Endothelial cell (in vitro differentiated cells): Measurements from ENCODE around the gene USP35. TPM values are rescaled to one million over a fixed set of nuclear protein-coding genes. Genes with fewer than 3 reads are reported as not detected.

Experiments
- DNase-seq: peaks from one replicate; pipeline ENCODE4 v3.0.0; 2021; ENCODE audit warnings: low spot score
- H3K27ac Mint-ChIP-seq: one replicate; pipeline ENCODE4 v1.8.0; 2021; ENCODE audit warnings: mixed read lengths, inconsistent platforms; ENCODE audit not compliant: unreplicated experiment
- H3K27me3 Mint-ChIP-seq: one replicate; pipeline ENCODE4 v1.8.0; 2021; ENCODE audit warnings: mild to moderate bottlenecking, moderate library complexity, mixed read lengths, inconsistent platforms; ENCODE audit not compliant: unreplicated experiment
- H3K36me3 Mint-ChIP-seq: one replicate; pipeline ENCODE4 v1.8.0; 2021; ENCODE audit warnings: mild to moderate bottlenecking, low read depth, mixed read lengths, inconsistent platforms; ENCODE audit not compliant: unreplicated experiment
- H3K4me1 Mint-ChIP-seq: one replicate; pipeline ENCODE4 v1.8.0; 2021; ENCODE audit warnings: mild to moderate bottlenecking, mixed read lengths, inconsistent platforms; ENCODE audit not compliant: unreplicated experiment
- H3K4me3 Mint-ChIP-seq: one replicate; pipeline ENCODE4 v1.8.0; 2021; ENCODE audit warnings: mild to moderate bottlenecking, mixed read lengths, inconsistent platforms; ENCODE audit not compliant: unreplicated experiment
- H3K9me3 Mint-ChIP-seq: one replicate; pipeline ENCODE4 v1.8.0; 2021; ENCODE audit warnings: mixed read lengths, inconsistent platforms; ENCODE audit not compliant: unreplicated experiment
- CTCF ChIP-seq: fragments of 200-600 bp; sonication (generic); IDR thresholded peaks from one replicate; pipeline ENCODE4 v1.5.0; 2021; ENCODE audit warnings: antibody characterized with exemption; ENCODE audit not compliant: unreplicated experiment
- long read RNA-seq: library from polyadenylated mRNA; unstranded; transcript quantifications from one replicate; pipeline ENCODE4 v2.0.0, GENCODE V29; 2020; ENCODE audit not compliant: unreplicated experiment
- total RNA-seq: library from RNA; stranded (reverse); fragmentation: NEBNext Ultra II Directional; extraction: Animal tissue kit (Norgen Biotek cat#: 25700); gene quantifications from one replicate; pipeline ENCODE4 v1.2.1, GENCODE V29; 2021; ENCODE audit not compliant: unreplicated experiment

USP35 gene
- 26.0 TPM for total RNA-seq
- long read RNA-seq, partial matches to known transcripts, result 1 of 2 reads
- long read RNA-seq, other reads (novel, unspliced or antisense), result 1 of 2 reads

GRCh38 chr11:78188286-78189173, at the start of gene USP35, which contains the start of gene KCTD21:
USP35 (plus strand) TSS chr11:78188919; CDS start chr11:78196246, 7,327 bp downstream.
KCTD21 (minus strand) TSS chr11:78188626; CDS start chr11:78174554, 14,072 bp downstream.
- Mint-ChIP-seq H3K36me3 (peaks cover 6% of the 10 kb centered on the region), H3K9me3 (no peaks in the 10 kb centered on the region), H3K27me3 (peaks cover 6% of the 10 kb centered on the region), H3K4me3 (peak within 1 kb of the TSS; percentile 99), H3K27ac (peak within 1 kb of the TSS; percentile 61), H3K4me1 (peaks cover 31% of the 10 kb centered on the region)
- TF ChIP-seq CTCF, result no peak
- DNase-seq, result peak; percentile 96

- Mint-ChIP-seq H3K4me3 (peak within 1 kb of the TSS; percentile 98), H3K9me3 (no peaks in the 10 kb centered on the region), H3K4me1 (peaks cover 25% of the 10 kb centered on the region), H3K36me3 (peaks cover 12% of the 10 kb centered on the region), H3K27me3 (peaks cover 2% of the 10 kb centered on the region), H3K27ac (peak within 1 kb of the TSS; percentile 64)
- peak; percentile 95 for DNase-seq
- no peak for TF ChIP-seq CTCF
Measured at GRCh38 chr11:78139422-78140391, 49.0 kb upstream of the USP35 start, which contains the start of gene ALG8. ALG8 (minus strand) TSS chr11:78139626; CDS start chr11:78139588, 38 bp downstream.

- DNase-seq, result no peak
- H3K27ac Mint-ChIP-seq, result no peak overlapping the region
- H3K9me3 Mint-ChIP-seq, result no peaks in the 10 kb centered on the region
- no peak for TF ChIP-seq CTCF
- H3K4me3 Mint-ChIP-seq, result peak overlapping the region; percentile 74
- H3K27me3 Mint-ChIP-seq, result peaks cover 2% of the 10 kb centered on the region
- peaks cover 12% of the 10 kb centered on the region for H3K36me3 Mint-ChIP-seq
- H3K4me1 Mint-ChIP-seq, result peaks cover 25% of the 10 kb centered on the region
Measured at GRCh38 chr11:78140392-78141077, 48.2 kb upstream of the USP35 start.

- peaks cover 8% of the 10 kb centered on the region for H3K36me3 Mint-ChIP-seq
- no peak for TF ChIP-seq CTCF
- no peak for DNase-seq
- H3K9me3 Mint-ChIP-seq, result no peaks in the 10 kb centered on the region
- no peak overlapping the region for H3K4me3 Mint-ChIP-seq
- peaks cover 10% of the 10 kb centered on the region for H3K4me1 Mint-ChIP-seq
- H3K27ac Mint-ChIP-seq, result no peak overlapping the region
- H3K27me3 Mint-ChIP-seq, result peaks cover 5% of the 10 kb centered on the region
Measured at GRCh38 chr11:78145511-78146025, 43.2 kb upstream of the USP35 start.
